HL-60/S4 treated with retinoic acid at 250 ng/mL for 4 days and 3 days (cell line): Measurements from ENCODE around the gene ENDOV.

ENCODE experiments used
- in situ Hi-C: fragments of 300-500 bp; cut with MboI; formaldehyde crosslinking; loops from 2 replicates; pipeline ENCODE4 v1.7.0; 2022; ENCODE audit warnings: low sequenced_read_pairs

ENDOV gene

GRCh38 chr17:80414508-80414802, 512 bp upstream of the ENDOV start:
- in situ Hi-C loops = no loop called here

- in situ Hi-C loops = no loop called here
Observed at GRCh38 chr17:80415626-80416137, 715 bp downstream of the ENDOV start.

DNA sequence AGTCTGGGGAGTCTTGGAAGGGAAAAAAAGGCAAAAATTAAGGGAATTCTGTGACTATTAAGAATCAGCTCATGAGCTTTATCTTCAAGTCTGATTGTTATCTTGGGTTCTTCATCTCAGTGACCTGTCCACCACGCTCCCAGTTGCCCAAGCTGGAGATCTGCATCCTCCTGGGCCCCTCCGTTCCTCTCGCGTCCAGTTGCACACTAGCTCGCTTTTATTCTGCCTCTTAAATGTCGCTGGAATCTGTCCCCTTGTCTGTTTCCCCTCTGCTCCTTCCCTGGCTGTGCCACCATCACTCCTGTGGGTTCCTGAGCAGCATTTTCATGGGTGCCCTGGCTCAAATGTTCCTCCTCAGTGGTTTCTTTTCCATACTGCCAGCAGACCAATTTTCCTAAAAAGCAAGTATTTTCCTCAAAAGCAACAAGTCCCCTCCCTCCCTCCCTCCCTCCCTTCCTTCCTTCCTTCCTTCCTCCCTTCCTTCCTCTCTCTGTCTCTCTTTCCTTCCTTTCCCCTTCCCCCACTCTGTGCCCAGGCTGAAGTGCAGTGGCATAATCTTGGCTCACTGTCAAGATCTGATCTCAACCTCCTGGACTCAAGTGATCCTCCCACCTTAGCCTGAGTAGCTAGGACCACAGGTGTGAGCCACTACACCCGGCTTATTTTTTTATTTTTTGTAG, 1.4 kb downstream of the ENDOV start:
- in situ Hi-C loops = no loop called here

GRCh38 chr17:80416940-80417293, 1.9 kb downstream of the ENDOV start:
- in situ Hi-C loops = no loop called here

DNA sequence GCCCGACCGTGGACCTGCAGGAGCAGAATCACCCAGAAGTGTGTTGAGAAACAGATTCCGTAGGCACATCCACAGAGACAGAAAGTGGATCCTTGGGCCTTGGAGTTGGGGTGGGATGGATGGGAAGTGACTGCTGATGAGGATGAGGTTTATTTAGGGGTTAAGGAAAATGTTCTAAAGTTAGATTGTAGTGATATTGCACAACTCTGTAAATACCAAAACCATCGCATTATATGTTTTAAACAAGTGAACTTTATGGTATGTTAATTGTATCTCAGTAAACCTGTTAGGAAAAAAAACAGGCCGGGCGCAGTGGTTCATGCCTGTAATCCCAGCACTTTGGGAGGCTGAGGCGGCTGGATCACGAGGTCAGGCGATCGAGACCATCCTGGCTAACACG, 3.6 kb downstream of the ENDOV start:
- in situ Hi-C loops = no loop called here

- in situ Hi-C loops = no loop called here
Observed at GRCh38 chr17:80419255-80419654, 4.3 kb downstream of the ENDOV start.

GRCh38 chr17:80421381-80422090, 6.6 kb downstream of the ENDOV start:
- in situ Hi-C loops = no loop called here

DNA sequence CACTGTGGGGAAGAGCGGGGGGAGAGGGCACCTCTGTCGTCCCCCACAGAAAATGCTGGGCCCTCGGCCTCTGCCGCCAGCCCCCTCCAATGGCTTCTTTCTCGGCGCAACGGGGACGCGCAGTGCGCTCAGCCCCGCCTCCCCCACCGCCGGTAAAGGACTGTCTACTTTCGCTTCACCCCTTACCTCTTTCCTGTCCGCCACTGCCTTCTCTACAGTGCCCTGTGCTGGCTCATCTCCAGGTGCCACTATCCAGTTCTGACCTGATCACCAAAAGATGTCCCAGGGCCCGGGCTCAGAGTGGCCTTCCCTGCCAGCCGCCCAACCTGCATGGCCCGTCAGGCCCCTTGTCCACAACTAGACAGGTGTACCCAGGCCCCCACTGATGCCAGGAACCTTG, 7.3 kb downstream of the ENDOV start:
- in situ Hi-C loops = no loop called here

DNA sequence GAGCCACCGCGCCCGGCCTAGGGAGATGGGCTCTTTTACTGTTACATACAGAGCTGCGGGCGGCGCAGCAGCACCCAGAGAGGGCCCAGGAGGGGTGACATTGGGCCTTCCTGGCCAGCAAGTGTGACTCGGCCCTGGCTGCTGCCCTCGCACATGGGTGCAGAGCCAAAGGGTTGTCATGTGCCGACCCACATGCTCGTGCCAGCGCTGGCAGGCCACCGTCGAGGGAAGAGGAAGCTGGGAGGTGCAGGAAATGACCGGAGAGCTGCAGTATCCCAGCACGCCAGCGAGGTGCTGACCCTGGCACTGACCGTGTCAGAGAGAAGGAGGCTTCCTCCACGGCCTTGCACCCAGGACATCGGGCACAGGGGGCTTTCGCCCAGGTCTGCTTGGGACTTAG, 8.0 kb downstream of the ENDOV start:
- in situ Hi-C loops = no loop called here

DNA sequence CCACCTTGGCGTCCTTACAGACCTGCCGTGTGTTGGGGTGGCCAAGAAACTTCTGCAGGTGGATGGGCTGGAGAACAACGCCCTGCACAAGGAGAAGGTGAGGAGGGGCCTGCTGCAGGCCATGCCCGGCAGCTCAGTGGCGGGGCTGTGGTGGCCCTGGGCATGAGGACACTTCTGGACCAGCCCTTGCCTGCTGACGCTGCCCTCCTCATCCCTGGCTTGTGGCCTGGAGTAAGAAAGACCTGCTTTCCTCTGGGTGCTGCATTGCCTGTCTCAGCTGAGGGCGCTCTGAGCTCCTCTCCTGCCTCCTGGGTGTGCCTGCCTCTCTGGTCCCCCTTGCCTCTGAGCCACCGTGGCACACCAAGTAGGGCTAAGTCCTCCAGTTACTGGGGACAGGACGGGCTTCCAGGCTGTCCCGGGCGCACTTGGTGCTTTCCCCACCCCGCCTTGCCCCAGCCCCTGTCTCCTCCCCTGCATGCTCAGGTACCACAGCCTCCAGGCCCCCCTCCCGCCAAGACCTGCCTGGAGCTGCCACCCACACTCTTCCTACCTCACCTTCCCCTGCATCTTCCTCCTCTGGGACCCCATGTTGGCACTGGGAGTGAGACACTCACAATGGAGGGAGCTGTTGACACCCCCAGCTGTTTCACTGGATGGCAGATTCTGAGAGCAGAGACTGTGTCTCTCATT, 8.7 kb downstream of the ENDOV start:
- in situ Hi-C loops = no loop called here

GRCh38 chr17:80424261-80424660, 9.3 kb downstream of the ENDOV start:
- in situ Hi-C loops = no loop called here

- in situ Hi-C loops = no loop called here
Observed at GRCh38 chr17:80424878-80425765, 10.2 kb downstream of the ENDOV start.

DNA sequence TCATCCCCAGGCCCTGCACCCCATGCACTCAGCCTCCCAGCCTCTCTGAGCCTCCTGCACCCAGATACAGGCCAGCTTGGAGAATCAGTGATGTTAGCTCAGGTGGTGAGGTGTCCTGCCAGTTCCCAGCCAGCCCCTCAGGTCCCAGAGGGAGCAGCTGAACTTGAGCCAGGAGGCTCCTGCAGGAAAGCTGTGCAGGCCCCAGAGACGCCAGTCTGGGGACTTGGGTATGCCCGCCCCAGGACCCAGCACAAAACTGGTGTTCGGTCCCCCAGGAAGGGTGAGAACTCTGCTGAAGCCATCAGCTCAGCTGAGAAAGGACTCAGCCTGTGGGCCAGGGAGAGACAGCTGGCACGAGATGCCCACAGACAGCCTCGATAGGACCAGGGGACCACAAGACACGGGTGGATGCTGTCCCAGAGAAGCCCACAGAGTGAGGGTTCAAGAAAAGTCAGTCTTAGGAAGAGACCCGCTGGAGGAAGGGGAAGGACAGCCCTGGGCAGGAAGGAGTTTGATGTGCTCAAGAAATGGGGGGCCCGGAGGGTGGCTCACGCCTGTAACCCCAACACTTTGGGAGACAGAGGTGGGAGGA, 11.0 kb downstream of the ENDOV start:
- in situ Hi-C loops = no loop called here

DNA sequence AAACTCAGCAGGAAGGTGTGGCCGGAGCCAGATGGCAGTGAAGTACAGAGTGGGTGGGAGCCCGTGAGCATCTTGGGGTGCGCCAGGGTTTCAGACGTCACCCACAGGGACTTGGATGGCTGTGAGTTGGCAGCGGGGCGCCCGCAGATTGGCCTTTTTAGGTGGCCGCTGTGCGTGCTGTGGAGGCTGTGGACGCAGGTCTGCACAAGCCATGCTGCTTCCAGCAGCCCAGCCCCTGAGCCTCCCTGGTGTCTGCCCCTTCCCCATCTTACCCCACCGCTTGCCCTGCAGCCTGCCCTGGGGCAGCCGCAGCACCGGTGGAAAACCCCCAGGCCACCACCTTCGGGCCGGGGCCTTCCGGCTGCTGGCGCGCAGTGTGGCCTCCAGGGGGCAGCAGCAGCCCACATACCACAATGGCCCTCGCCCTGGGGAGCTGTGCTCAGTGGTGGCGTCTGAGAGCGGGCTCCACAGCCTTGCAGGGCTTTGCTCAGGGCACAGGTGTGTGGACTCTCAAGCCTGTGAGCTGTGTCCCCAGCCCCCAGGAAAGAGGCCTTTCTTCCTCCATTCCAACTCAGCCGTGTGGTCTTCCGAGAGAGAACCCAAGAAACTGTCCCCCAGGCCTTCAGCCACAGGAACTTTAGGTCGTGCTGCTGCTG, 11.8 kb downstream of the ENDOV start:
- in situ Hi-C loops = no loop called here

GRCh38 chr17:80427366-80428282, 12.7 kb downstream of the ENDOV start:
- in situ Hi-C loops = no loop called here

DNA sequence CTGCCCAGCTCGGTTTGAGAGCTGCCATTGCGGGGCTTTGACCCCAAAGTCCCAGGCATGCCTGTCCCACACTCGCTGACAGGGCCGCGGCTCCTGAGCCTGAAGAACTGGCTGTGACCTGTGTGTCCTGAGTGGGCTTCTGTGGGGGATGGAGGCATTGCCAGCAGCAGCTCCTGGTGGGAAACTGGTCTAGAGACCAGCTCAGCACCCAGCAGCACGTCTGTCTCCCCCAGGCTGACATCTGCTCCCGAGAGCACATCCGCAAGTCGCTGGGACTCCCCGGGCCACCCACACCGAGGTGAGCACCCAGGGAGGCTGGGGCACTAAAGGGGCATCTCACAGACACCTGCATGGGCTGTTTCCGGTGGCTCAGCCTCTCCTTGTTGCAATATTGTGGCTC, 13.4 kb downstream of the ENDOV start:
- in situ Hi-C loops = no loop called here

- in situ Hi-C loops = no loop called here
Observed at GRCh38 chr17:80428796-80429195, 13.8 kb downstream of the ENDOV start.

DNA sequence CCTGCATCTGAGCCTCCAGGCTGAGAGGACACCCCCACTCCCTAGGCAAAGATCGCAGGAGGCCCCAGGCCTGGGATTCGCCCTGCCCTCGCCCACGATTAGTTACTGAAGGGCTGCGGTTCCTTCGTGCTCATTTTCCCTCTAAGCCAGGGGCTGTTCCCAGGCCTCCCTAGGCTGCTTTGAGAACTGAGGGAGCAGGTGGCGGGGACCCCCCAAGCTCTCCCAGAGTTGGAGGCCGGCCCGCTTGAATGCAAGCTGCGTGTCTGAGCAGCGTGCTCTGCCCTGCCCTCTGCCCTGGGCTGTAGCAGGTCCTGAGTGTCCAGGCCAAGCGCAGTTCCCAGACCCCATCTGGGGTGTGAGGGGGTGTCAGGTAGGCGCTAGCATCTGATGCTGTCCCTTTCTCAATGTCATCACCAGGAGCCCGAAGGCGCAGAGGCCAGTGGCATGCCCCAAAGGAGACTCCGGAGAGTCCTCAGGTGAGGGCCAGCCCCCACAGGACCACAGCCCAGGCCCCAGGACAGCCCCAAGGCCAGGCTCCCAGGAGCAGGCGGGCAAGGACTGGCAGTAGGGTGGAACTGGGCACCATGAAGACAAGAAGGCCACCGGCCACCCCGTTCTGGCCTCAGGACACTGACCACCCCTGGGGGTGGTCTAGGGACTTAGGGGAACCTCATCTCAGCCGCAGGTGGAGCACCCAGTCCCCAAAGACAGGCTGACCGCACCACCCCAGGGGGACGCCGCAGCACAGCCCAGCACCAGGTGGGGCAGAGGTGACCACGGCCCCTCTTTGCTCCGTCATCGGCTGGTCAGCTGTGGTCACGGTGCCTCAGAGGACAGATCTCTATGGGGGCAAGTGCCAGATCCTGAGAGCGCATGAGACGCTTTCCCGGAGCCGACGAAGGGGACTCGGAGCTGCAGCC, 14.6 kb downstream of the ENDOV start:
- in situ Hi-C loops = loop anchor here (5.0 to 10.0 kb wide), 2 partner anchors 143 to 555 kb away; no protein-coding TSS in a partner anchor
